GM21737 (cell line): ENCODE measurements around the gene H3-3A.
A peak's percentile ranks its signal among the peaks of the same experiment; 100 is the strongest.

Experiments used
- ATAC-seq: cut with Tn5 transposase; IDR thresholded peaks from one replicate; pipeline ENCODE4 v1.9.1; 2021; ENCODE audit warnings: mild to moderate bottlenecking, moderate library complexity; ENCODE audit not compliant: unreplicated experiment

The H3-3A gene

DNA sequence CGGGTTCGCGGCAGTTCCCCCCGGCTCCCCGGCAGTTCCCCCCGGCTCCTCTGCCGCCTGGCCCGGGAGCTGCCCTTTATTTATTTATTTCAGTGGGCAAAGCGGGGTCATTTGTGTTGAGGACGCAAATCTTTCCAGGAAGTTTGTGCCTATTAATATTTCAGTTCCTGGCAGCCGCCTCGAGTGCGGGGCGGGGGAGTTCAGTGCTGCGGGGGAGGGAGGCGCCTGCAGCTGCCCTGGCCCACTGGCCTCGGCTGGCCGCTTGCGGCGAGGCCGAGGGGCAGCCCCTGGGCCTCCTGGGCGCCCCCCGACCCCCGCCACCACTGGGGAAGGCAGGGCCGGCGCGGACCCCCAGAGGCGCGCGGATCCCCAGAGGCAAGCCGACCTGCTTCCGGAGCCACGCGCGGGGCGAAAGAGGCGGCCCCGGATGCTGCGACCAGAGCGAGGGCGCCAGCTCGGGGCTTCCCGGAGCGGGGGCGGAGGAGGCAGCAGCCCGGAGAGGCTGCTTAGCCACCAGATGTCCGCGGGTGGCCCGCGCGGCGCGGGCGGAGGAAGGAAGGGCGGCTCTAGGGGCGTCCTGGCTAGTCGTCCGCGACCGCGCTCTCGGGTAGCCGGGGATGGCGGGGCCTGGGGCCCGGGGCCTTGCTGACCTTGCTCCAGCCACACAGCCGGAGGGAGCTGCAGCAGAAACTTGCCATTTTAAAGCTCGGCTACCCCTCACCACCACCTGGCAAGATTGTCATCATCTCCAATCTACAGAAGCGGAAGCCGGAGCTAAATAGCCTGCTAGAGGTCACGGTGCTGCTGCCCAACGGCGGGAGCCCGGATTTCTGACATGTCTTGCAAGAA, 48.0 kb downstream of the H3-3A start:
- peak; percentile 70 for ATAC-seq

DNA sequence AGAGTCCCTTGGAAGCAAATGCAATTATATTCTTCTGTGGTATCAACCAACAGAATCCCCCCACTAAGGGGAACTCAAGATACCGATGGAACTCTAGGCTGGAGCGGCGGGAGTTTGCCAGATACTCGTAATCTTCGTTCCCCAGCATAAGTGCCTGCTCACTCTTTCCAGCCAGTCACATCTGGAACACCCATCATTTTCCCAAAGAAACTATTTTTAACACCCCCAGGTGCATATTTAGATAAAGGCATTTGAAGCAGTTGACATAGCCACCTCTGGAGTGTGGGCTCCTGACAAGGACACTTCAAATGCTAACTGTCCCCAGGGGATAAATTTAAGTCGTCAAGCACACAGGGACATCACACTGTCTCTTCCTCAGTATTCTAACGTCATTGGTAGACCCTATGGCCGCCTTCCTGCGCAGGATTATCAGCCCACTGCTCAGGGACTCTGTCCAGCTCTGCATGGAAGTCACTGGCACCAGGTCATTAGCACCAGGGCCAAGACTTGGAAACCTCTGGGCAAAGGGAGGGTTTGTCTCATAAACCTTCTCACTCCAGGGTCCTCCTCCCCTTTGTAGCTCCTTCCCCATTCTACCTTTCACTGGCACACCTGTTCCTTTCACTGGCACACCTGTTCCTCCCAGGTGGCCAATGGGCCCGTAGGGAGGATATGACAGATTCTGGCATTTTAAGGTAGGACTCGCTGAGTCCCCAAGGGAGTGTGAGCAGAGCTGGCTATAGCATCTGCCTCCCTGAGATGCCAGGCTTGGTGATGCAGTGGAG, 48.8 kb downstream of the H3-3A start:
- ATAC-seq = no peak

DNA sequence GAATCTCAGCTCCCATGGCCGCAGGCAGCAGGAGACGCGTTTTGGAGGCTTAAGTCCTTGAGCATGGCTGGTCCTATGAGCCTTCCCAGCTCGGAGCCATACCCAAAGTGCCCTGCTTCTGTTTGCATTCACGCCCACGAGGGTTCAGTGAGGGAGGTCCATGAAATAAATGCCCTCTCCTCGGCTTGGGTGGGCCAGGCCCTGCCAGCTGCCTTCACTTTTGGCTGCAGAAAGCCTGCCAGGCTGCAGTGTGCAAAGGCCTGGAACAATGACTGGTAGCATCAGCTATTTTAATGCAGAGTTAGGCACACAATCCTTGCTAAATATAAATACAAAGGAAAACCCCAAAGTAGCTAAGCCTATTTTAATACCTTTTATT, 49.4 kb downstream of the H3-3A start:
- ATAC-seq = no peak

DNA sequence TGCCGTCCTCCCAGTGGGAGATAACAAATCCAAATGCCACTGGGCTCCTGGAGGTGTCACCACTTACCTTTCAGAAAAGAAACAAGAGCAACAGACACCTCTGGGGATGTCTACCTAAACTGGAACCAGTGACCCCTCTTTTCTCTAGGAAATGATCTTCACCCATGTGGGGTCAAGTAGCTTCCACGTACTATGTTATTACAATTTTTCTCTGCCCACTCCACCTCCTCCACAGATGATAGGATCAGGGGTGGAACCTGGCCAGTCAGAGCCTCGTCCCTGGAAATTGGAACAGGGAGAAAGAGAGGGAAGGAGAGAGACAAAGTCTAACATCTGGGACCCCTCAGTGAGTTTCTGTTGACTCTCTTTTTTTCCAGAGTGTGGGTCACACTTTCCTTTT, 50.1 kb downstream of the H3-3A start:
- no peak for ATAC-seq

DNA sequence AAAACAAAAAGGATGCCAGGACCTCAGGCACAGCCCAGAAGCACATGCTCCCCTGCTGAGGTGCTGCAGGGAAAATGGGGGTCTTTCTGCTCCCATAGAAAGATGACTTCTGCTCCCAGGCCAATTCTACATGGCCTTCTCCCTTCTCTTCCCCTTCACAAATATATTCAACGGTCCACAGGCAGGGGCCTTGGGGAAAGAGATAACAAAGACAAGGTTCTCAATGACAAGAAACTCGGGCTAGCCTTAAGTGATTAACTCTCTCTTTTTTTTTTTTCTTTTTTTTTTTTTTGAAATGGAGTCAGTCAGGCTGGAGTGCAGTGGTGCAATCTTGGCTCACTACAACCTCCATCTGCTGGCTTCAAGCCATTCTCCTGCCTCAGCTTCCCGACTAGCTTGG, 54.2 kb downstream of the H3-3A start:
- ATAC-seq = no peak

DNA sequence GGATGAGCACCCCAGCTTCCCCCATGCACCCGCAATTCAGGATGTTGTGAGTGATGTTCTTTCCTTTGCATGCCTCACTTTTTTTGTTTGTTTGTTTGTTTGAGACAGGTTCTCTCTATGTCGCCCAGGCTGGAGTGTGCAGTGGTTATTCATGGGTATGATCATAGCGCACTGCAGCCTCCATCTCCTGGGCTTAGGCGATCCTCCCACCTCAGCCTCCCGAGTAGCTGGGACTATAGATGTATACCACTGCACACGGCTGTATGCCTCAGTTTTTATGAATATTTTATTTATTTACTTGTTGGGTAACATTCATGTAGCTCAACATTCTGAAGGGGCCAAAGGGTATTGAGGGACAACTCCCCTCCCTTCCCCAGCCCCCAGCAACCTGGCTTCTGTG, 54.8 kb downstream of the H3-3A start:
- ATAC-seq = no peak

DNA sequence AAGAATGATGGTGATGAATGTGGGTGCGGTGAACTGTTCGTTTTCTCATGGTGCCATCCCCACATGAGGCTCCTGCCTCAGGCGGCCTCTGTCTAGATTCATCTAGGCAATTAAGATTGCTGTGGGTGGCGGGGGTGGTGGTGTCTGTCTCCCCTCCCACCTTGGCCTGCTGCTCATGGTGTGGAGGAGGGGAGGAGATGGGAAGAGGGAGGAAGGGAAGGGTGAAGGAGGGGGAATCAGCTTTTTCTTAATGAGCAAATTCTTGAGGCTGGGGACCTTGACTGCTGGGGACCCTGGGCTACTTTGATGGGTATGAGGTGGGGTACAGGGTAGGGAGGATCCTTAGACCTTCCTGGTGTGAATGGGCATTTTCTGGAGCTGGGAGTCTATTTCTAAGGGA, 55.8 kb downstream of the H3-3A start:
- no peak for ATAC-seq

DNA sequence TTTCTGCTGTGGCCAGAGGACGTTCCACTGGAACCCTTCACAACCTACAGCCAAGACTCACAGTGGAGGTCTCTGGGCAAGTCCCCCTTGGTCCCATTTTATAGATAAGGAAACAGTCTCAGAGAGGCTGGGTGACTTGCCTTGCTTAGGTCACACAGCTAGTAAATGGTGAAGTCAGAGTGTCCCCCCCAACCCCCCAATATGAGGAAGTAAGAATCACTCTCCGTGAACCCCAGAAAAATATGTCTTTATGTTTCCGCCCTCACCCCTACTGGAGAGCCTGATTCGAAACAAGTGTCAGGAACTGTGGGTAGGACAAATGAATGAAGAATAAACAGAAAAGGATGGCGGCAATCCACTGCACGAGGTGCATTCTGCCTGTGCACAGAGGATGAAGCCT, 56.7 kb downstream of the H3-3A start:
- ATAC-seq = no peak

DNA sequence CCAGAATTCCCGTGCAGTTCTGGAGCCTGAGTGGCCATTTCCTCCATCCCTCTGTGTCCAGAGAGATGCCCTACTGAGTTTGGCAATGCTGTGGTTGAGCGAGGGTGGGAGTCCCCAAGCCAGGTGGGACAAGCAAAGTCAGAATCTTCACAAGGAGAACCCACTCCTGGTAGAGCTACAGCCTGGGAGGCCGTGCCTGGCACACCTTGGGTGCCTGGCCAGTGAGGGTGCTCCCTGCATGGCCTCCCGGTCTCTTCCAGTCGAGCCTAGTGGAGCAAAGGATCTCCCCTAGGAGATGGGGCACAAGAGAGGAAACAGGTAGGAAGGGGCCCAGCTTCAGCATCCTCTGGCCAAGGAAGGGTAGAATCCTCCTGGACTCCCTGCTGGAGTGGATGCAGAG, 57.9 kb downstream of the H3-3A start:
- no peak for ATAC-seq

DNA sequence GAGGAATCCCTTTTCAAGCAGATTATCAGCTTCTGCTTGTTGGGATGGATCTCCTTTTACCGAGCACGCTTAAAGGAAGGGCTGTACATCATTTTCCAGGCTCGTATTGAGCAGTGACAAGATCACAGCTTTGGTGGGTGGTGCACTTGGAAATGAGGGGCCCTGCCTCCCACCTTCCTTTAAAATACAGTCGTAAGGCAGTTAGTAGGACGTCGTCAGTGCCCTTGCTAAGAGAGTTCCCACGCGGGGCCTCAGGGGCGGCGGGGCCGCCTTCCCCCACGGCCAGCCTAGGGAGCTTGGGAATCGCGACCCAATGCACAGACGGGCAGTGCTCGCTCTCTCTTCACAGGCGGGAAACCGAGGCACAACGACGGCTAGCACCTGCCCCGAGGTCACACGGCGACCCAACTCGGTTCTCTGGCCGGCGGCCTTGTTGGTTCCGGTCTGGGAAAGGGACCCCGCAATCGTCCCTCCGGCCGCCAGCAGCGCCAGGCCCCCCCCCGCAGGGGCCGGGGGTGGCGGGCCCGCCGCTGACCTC, 58.6 kb downstream of the H3-3A start:
- no peak for ATAC-seq
